ENCODE results near the gene STARD9. TPM values are rescaled to one million over a fixed set of nuclear protein-coding genes. Genes with fewer than 3 reads are reported as not detected.
A peak's percentile ranks its signal among the peaks of the same experiment; 100 is the strongest.
"Not testable (repeated sequence)": the region's sequence is repeated elsewhere in the genome, so short reads cannot be mapped to it uniquely, and the experiment has no call there.

STARD9 gene
- total RNA-seq, 1 donor from 2014 or later, result 13.6 TPM

- Mint-ChIP-seq H3K4me1 (ENCODE audit: low read depth) (peaks cover 17% of the 10 kb centered on the region), H3K27me3 (ENCODE audit: low read depth) (no peaks in the 10 kb centered on the region), H3K36me3 (ENCODE audit: low read depth) (peaks cover 14% of the 10 kb centered on the region), H3K4me3 (ENCODE audit: unreplicated experiment) (no peak overlapping the region), H3K27ac (ENCODE audit: unreplicated experiment) (peak overlapping the region; percentile 36), H3K9me3 (ENCODE audit: low read depth) (no peaks in the 10 kb centered on the region)
- DNase-seq (ENCODE audit: low spot score), result no peak
- TF ChIP-seq CTCF (IDR thresholded peaks at IDR 0.05), result peak; percentile 71
These were observed 16.0 kb downstream of the STARD9 start for GRCh38 chr15:42591238-42591934.

GRCh38 chr15:42592716-42593115 lies 17.3 kb downstream of the STARD9 start:
- Mint-ChIP-seq H3K4me1 (ENCODE audit: low read depth) (peaks cover 17% of the 10 kb centered on the region), H3K36me3 (ENCODE audit: low read depth) (peaks cover 14% of the 10 kb centered on the region), H3K4me3 (ENCODE audit: unreplicated experiment) (no peak overlapping the region), H3K9me3 (ENCODE audit: low read depth) (no peaks in the 10 kb centered on the region), H3K27ac (ENCODE audit: unreplicated experiment) (no peak overlapping the region), H3K27me3 (ENCODE audit: low read depth) (no peaks in the 10 kb centered on the region)
- TF ChIP-seq CTCF (IDR thresholded peaks at IDR 0.05), result no peak
- DNase-seq (ENCODE audit: low spot score), result no peak

GRCh38 chr15:42593143-42593542 lies 17.7 kb downstream of the STARD9 start:
- DNase-seq (ENCODE audit: low spot score), result no peak
- H3K4me3 Mint-ChIP-seq (ENCODE audit: unreplicated experiment), result no peak overlapping the region
- no peaks in the 10 kb centered on the region for H3K27me3 Mint-ChIP-seq (ENCODE audit: low read depth)
- H3K36me3 Mint-ChIP-seq (ENCODE audit: low read depth), result peaks cover 13% of the 10 kb centered on the region
- H3K4me1 Mint-ChIP-seq (ENCODE audit: low read depth), result peaks cover 16% of the 10 kb centered on the region
- H3K9me3 Mint-ChIP-seq (ENCODE audit: low read depth), result no peaks in the 10 kb centered on the region
- TF ChIP-seq CTCF (IDR thresholded peaks at IDR 0.05), result no peak
- H3K27ac Mint-ChIP-seq (ENCODE audit: unreplicated experiment), result no peak overlapping the region

GRCh38 chr15:42594095-42594494 lies 18.7 kb downstream of the STARD9 start:
- H3K27ac Mint-ChIP-seq (ENCODE audit: unreplicated experiment), result peak overlapping the region; percentile 8
- H3K4me1 Mint-ChIP-seq (ENCODE audit: low read depth), result peaks cover 13% of the 10 kb centered on the region
- no peaks in the 10 kb centered on the region for H3K27me3 Mint-ChIP-seq (ENCODE audit: low read depth)
- no peaks in the 10 kb centered on the region for H3K9me3 Mint-ChIP-seq (ENCODE audit: low read depth)
- DNase-seq (ENCODE audit: low spot score), result no peak
- no peak for TF ChIP-seq CTCF (IDR thresholded peaks at IDR 0.05)
- peaks cover 9% of the 10 kb centered on the region for H3K36me3 Mint-ChIP-seq (ENCODE audit: low read depth)
- no peak overlapping the region for H3K4me3 Mint-ChIP-seq (ENCODE audit: unreplicated experiment)

- Mint-ChIP-seq H3K27me3 (ENCODE audit: low read depth) (no peaks in the 10 kb centered on the region), H3K36me3 (ENCODE audit: low read depth) (peaks cover 15% of the 10 kb centered on the region), H3K4me1 (ENCODE audit: low read depth) (peaks cover 24% of the 10 kb centered on the region), H3K9me3 (ENCODE audit: low read depth) (peaks cover 6% of the 10 kb centered on the region), H3K4me3 (ENCODE audit: unreplicated experiment) (no peak overlapping the region), H3K27ac (ENCODE audit: unreplicated experiment) (no peak overlapping the region)
- no peak for TF ChIP-seq CTCF (IDR thresholded peaks at IDR 0.05)
- no peak for DNase-seq (ENCODE audit: low spot score)
These were observed 20.3 kb downstream of the STARD9 start for GRCh38 chr15:42595626-42596240.

GRCh38 chr15:42601316-42601715 lies 25.9 kb downstream of the STARD9 start:
- H3K27me3 Mint-ChIP-seq (ENCODE audit: low read depth); H3K9me3 Mint-ChIP-seq (ENCODE audit: low read depth); H3K27ac Mint-ChIP-seq (ENCODE audit: unreplicated experiment); H3K36me3 Mint-ChIP-seq (ENCODE audit: low read depth); DNase-seq (ENCODE audit: low spot score); H3K4me3 Mint-ChIP-seq (ENCODE audit: unreplicated experiment): not testable (repeated sequence)
- H3K4me1 Mint-ChIP-seq (ENCODE audit: low read depth), result peaks cover 27% of the 10 kb centered on the region

All from chondrocyte (in vitro differentiated cells).